ENCODE measurements around the gene TTLL8.

Gene TTLL8

GRCh38 chr22:49997932-49998717 lies 60.0 kb downstream of the TTLL8 start:
- Histone ChIP-seq H3K4me3 (ENCODE audit: control insufficient read depth in 1 of 7, extremely low read depth in 1 of 7, insufficient read depth in 4 of 7, low read depth in 2 of 7, low read length in 6 of 7) (no peak overlapping the region), H3K36me3 (ENCODE audit: control insufficient read depth in 4 of 4, insufficient read depth in 4 of 4, low read length in 3 of 4) (no peaks in the 10 kb centered on the region), H3K27me3 (replicated peaks in 2 of 5; ENCODE audit: control insufficient read depth in 4 of 5, insufficient read depth in 5 of 5, low read length in 4 of 5) (peaks cover 0 to 21% (median 5%) of the 10 kb centered on the region in 5 experiments), H3K4me1 (ENCODE audit: control extremely low read depth in 1 of 4, control insufficient read depth in 4 of 4, insufficient read depth in 4 of 4, low read length in 3 of 4) (peaks cover 0 to 16% (median 12%) of the 10 kb centered on the region in 4 experiments), H3K27ac (ENCODE audit: insufficient read depth in 1 of 2, low read depth in 1 of 2, low read length in 2 of 2, poor library complexity in 1 of 2, severe bottlenecking in 2 of 2) (no peak overlapping the region), H3K9me3 (ENCODE audit: control extremely low read depth in 1 of 5, control insufficient read depth in 4 of 5, insufficient read depth in 2 of 5, low read depth in 1 of 5, low read length in 4 of 5) (no peaks in the 10 kb centered on the region)
- ChIA-PET POLR2A (no interaction called here), CTCF (interaction anchor here (1.0 kb wide), 1 partner anchor 13 kb away, joined by 3 read pairs; no protein-coding TSS in a partner anchor)
- 98% methylated on average over 18 of the region's 21 CpGs for WGBS (ENCODE audit: insufficient coverage)
- no peak for DNase-seq

- CTCF ChIA-PET, result interaction anchor here (1.0 to 5.8 kb wide), 2 partner anchors 9 to 13 kb away, joined by 3 to 54 read pairs; no protein-coding TSS in a partner anchor
- 87% methylated on average over 9 of the region's 12 CpGs for WGBS (ENCODE audit: insufficient coverage)
Measured at GRCh38 chr22:49997251-49997599, 60.9 kb downstream of the TTLL8 start.

GRCh38 chr22:49996518-49997250 lies 61.4 kb downstream of the TTLL8 start:
- POLR2A ChIA-PET, result no interaction called here
- Histone ChIP-seq H3K36me3 (ENCODE audit: control insufficient read depth in 4 of 4, insufficient read depth in 4 of 4, low read length in 3 of 4) (no peaks in the 10 kb centered on the region), H3K9me3 (ENCODE audit: control extremely low read depth in 1 of 5, control insufficient read depth in 4 of 5, insufficient read depth in 2 of 5, low read depth in 1 of 5, low read length in 4 of 5) (peaks cover 0 to 5% (median 4%) of the 10 kb centered on the region in 5 experiments), H3K4me3 (ENCODE audit: control insufficient read depth in 1 of 7, extremely low read depth in 1 of 7, insufficient read depth in 4 of 7, low read depth in 2 of 7, low read length in 6 of 7) (no peak overlapping the region), H3K4me1 (ENCODE audit: control extremely low read depth in 1 of 4, control insufficient read depth in 4 of 4, insufficient read depth in 4 of 4, low read length in 3 of 4) (peaks cover 0 to 20% (median 13%) of the 10 kb centered on the region in 4 experiments), H3K27me3 (replicated peaks in 2 of 5; ENCODE audit: control insufficient read depth in 4 of 5, insufficient read depth in 5 of 5, low read length in 4 of 5) (peaks cover 0 to 21% (median 5%) of the 10 kb centered on the region in 5 experiments), H3K27ac (ENCODE audit: insufficient read depth in 1 of 2, low read depth in 1 of 2, low read length in 2 of 2, poor library complexity in 1 of 2, severe bottlenecking in 2 of 2) (no peak overlapping the region)
- 93% methylated on average over 11 of the region's 19 CpGs for WGBS (ENCODE audit: insufficient coverage)
- CTCF ChIA-PET, result interaction anchor here (0.7 to 5.8 kb wide), 6 partner anchors 9 to 65 kb away, joined by 3 to 54 read pairs (median 12); no protein-coding TSS in a partner anchor
- DNase-seq, result no peak

More at GRCh38 chr22:49997251-49997599, 60.9 kb downstream of the TTLL8 start:
- Histone ChIP-seq H3K27ac (ENCODE audit: insufficient read depth in 1 of 2, low read depth in 1 of 2, low read length in 2 of 2, poor library complexity in 1 of 2, severe bottlenecking in 2 of 2) (no peak overlapping the region), H3K9me3 (ENCODE audit: control extremely low read depth in 1 of 5, control insufficient read depth in 4 of 5, insufficient read depth in 2 of 5, low read depth in 1 of 5, low read length in 4 of 5) (peaks cover 0 to 1% (median 0%) of the 10 kb centered on the region in 5 experiments), H3K36me3 (ENCODE audit: control insufficient read depth in 4 of 4, insufficient read depth in 4 of 4, low read length in 3 of 4) (no peaks in the 10 kb centered on the region), H3K4me3 (ENCODE audit: control insufficient read depth in 1 of 7, extremely low read depth in 1 of 7, insufficient read depth in 4 of 7, low read depth in 2 of 7, low read length in 6 of 7) (no peak overlapping the region), H3K27me3 (replicated peaks in 2 of 5; ENCODE audit: control insufficient read depth in 4 of 5, insufficient read depth in 5 of 5, low read length in 4 of 5) (peaks cover 0 to 21% (median 5%) of the 10 kb centered on the region in 5 experiments), H3K4me1 (ENCODE audit: control extremely low read depth in 1 of 4, control insufficient read depth in 4 of 4, insufficient read depth in 4 of 4, low read length in 3 of 4) (peaks cover 0 to 20% (median 13%) of the 10 kb centered on the region in 4 experiments)
- no peak for DNase-seq
- POLR2A ChIA-PET, result no interaction called here

GRCh38 chr22:49996119-49996517 lies 62.0 kb downstream of the TTLL8 start:
- H3K36me3 ChIP-seq (ENCODE audit: control insufficient read depth in 4 of 4, insufficient read depth in 4 of 4, low read length in 3 of 4), result no peaks in the 10 kb centered on the region
- POLR2A ChIA-PET, result no interaction called here
- CTCF ChIA-PET, result interaction anchor here (0.7 to 5.8 kb wide), 6 partner anchors 8 to 64 kb away, joined by 3 to 54 read pairs (median 12); no protein-coding TSS in a partner anchor
- H3K9me3 ChIP-seq (ENCODE audit: control extremely low read depth in 1 of 5, control insufficient read depth in 4 of 5, insufficient read depth in 2 of 5, low read depth in 1 of 5, low read length in 4 of 5), result peaks cover 0 to 9% (median 4%) of the 10 kb centered on the region in 5 experiments
- H3K4me1 ChIP-seq (ENCODE audit: control extremely low read depth in 1 of 4, control insufficient read depth in 4 of 4, insufficient read depth in 4 of 4, low read length in 3 of 4), result peaks cover 0 to 20% (median 13%) of the 10 kb centered on the region in 4 experiments
- 85% methylated on average over 4 of the region's 4 CpGs for WGBS (ENCODE audit: insufficient coverage)
- H3K27me3 ChIP-seq (replicated peaks in 2 of 5; ENCODE audit: control insufficient read depth in 4 of 5, insufficient read depth in 5 of 5, low read length in 4 of 5), result peaks cover 0 to 21% (median 5%) of the 10 kb centered on the region in 5 experiments
- no peak for DNase-seq
- no peak overlapping the region for H3K27ac ChIP-seq (ENCODE audit: insufficient read depth in 1 of 2, low read depth in 1 of 2, low read length in 2 of 2, poor library complexity in 1 of 2, severe bottlenecking in 2 of 2)
- no peak overlapping the region for H3K4me3 ChIP-seq (ENCODE audit: control insufficient read depth in 1 of 7, extremely low read depth in 1 of 7, insufficient read depth in 4 of 7, low read depth in 2 of 7, low read length in 6 of 7)

- POLR2A ChIA-PET, result no interaction called here
- Histone ChIP-seq H3K4me3 (ENCODE audit: control insufficient read depth in 1 of 7, extremely low read depth in 1 of 7, insufficient read depth in 4 of 7, low read depth in 2 of 7, low read length in 6 of 7) (no peak overlapping the region), H3K9me3 (ENCODE audit: control extremely low read depth in 1 of 5, control insufficient read depth in 4 of 5, insufficient read depth in 2 of 5, low read depth in 1 of 5, low read length in 4 of 5) (peaks cover 0 to 15% (median 4%) of the 10 kb centered on the region in 5 experiments), H3K4me1 (ENCODE audit: control extremely low read depth in 1 of 4, control insufficient read depth in 4 of 4, insufficient read depth in 4 of 4, low read length in 3 of 4) (peaks cover 0 to 20% (median 13%) of the 10 kb centered on the region in 4 experiments), H3K27ac (ENCODE audit: insufficient read depth in 1 of 2, low read depth in 1 of 2, low read length in 2 of 2, poor library complexity in 1 of 2, severe bottlenecking in 2 of 2) (no peak overlapping the region), H3K36me3 (ENCODE audit: control insufficient read depth in 4 of 4, insufficient read depth in 4 of 4, low read length in 3 of 4) (no peaks in the 10 kb centered on the region), H3K27me3 (replicated peaks in 2 of 5; ENCODE audit: control insufficient read depth in 4 of 5, insufficient read depth in 5 of 5, low read length in 4 of 5) (peaks cover 0 to 17% (median 5%) of the 10 kb centered on the region in 5 experiments)
- no peak for DNase-seq
- 94% methylated on average over 6 of the region's 10 CpGs for WGBS (ENCODE audit: insufficient coverage)
- CTCF ChIA-PET, result interaction anchor here (1.1 to 5.8 kb wide), 8 partner anchors 10 to 64 kb away, joined by 3 to 54 read pairs (median 8); no protein-coding TSS in a partner anchor
Measured at GRCh38 chr22:49995361-49996118, 62.6 kb downstream of the TTLL8 start.

- Histone ChIP-seq H3K4me1 (ENCODE audit: control extremely low read depth in 1 of 4, control insufficient read depth in 4 of 4, insufficient read depth in 4 of 4, low read length in 3 of 4) (peaks cover 0 to 18% (median 11%) of the 10 kb centered on the region in 4 experiments), H3K9me3 (ENCODE audit: control extremely low read depth in 1 of 5, control insufficient read depth in 4 of 5, insufficient read depth in 2 of 5, low read depth in 1 of 5, low read length in 4 of 5) (peaks cover 0 to 17% (median 7%) of the 10 kb centered on the region in 5 experiments), H3K4me3 (ENCODE audit: control insufficient read depth in 1 of 7, extremely low read depth in 1 of 7, insufficient read depth in 4 of 7, low read depth in 2 of 7, low read length in 6 of 7) (no peak overlapping the region), H3K27ac (ENCODE audit: insufficient read depth in 1 of 2, low read depth in 1 of 2, low read length in 2 of 2, poor library complexity in 1 of 2, severe bottlenecking in 2 of 2) (no peak overlapping the region), H3K27me3 (replicated peaks in 2 of 5; ENCODE audit: control insufficient read depth in 4 of 5, insufficient read depth in 5 of 5, low read length in 4 of 5) (peaks cover 0 to 12% (median under 1%) of the 10 kb centered on the region in 5 experiments), H3K36me3 (ENCODE audit: control insufficient read depth in 4 of 4, insufficient read depth in 4 of 4, low read length in 3 of 4) (no peaks in the 10 kb centered on the region)
- DNase-seq, result no peak
- ChIA-PET POLR2A (no interaction called here), CTCF (interaction anchor here (1.1 to 5.8 kb wide), 8 partner anchors 10 to 63 kb away, joined by 3 to 54 read pairs (median 8); no protein-coding TSS in a partner anchor)
- 79% methylated on average over 3 of the region's 3 CpGs for WGBS (ENCODE audit: insufficient coverage)
Measured at GRCh38 chr22:49995041-49995360, 63.1 kb downstream of the TTLL8 start.
